Body of pancreas (tissue), 4 donors: ENCODE results near the gene KIAA1191. TPM values are rescaled to one million over a fixed set of nuclear protein-coding genes. Genes with fewer than 3 reads are reported as not detected.

ENCODE experiments used
- ATAC-seq: fragments of 150-250 bp; one replicate; pipeline ENCODE4 v1.9.1; 2016
- DNase-seq, 4 donors: peaks; one replicate each; pipeline ENCODE4 v3.0.0-alpha.2; 2019
- H3K27ac ChIP-seq, 4 donors: fragments of 200-600 bp; sonication (generic); 1 replicate in 3 of 4; 2 replicates in 1 of 4; pipeline versions ENCODE4 v1.5.1 to v1.6.1; 2016 to 2019; ENCODE audit warnings: mild to moderate bottlenecking in 1 of 4, mixed read lengths in 1 of 4, moderate library complexity in 1 of 4
- H3K27me3 ChIP-seq, 2 donors: fragments of 200-600 bp; sonication (generic); one replicate each; pipeline ENCODE4 v1.6.0; 2016; ENCODE audit warnings: mild to moderate bottlenecking in 1 of 2
- H3K36me3 ChIP-seq, 2 donors: fragments of 200-600 bp; sonication (generic); replicated peaks in 1 of 2; 2 replicates each; pipeline ENCODE4 v1.5.1; 2016; ENCODE audit warnings: low read depth in 2 of 2; ENCODE audit not compliant: insufficient read depth in 1 of 2
- H3K4me1 ChIP-seq: fragments of 200-600 bp; sonication (generic); one replicate; pipeline ENCODE4 v1.6.0; 2016
- H3K4me3 ChIP-seq, 2 donors: fragments of 200-600 bp; sonication (generic); 1 replicate in 1 of 2; 2 replicates in 1 of 2; pipeline ENCODE4 v1.5.1; 2016 to 2019
- H3K9me3 ChIP-seq, 3 donors: fragments of 200-600 bp; sonication (generic); 1 replicate in 2 of 3; 2 replicates in 1 of 3; pipeline ENCODE4 v1.5.1; 2016
- CTCF ChIP-seq, 7 experiments: fragments of 450-650 bp in 4 of 7; fragments of 200-600 bp in 3 of 7; sonication (generic) in 3 of 7; IDR thresholded peaks; one replicate each; pipeline ENCODE4 v1.5.1; 2016 to 2019; ENCODE audit warnings: antibody characterized with exemption in 7 of 7
- POLR2A ChIP-seq, 3 donors: fragments of 450-650 bp; IDR thresholded peaks; one replicate each; pipeline ENCODE4 v1.6.1; 2016; ENCODE audit warnings: antibody characterized with exemption in 3 of 3, mild to moderate bottlenecking in 2 of 3
- WGBS, 2 donors: methylation state at CpG; one replicate each; pipeline ENCODE4 v1.1.5; 2017; 5-methylcytosine and 5-hydroxymethylcytosine counted together
- intact Hi-C: fragments of 100-400 bp; cut with DNase I; formaldehyde crosslinking; loops from one replicate; pipeline ENCODE4 v1.15.1; 2023
- total RNA-seq, 2 donors: library from RNA; depleted of rRNA; stranded (reverse); fragments of >200 nt; gene quantifications; one replicate each; pipeline ENCODE4 v1.1.0, GENCODE V29; 2016

The KIAA1191 gene
- total RNA-seq, 2 donors from 2014 or later: 56.0 to 110 TPM

GRCh38 chr5:176341325-176342157 lies 20.0 kb downstream of the KIAA1191 start:
- Histone ChIP-seq H3K4me1 (no peaks in the 10 kb centered on the region), H3K27ac (no peak overlapping the region), H3K9me3 (no peaks in the 10 kb centered on the region), H3K4me3 (no peak overlapping the region), H3K27me3 (no peaks in the 10 kb centered on the region), H3K36me3 (peaks cover 5 to 11% of the 10 kb centered on the region in 2 donors)
- intact Hi-C loops: no loop called here
- DNase-seq (no peak), ATAC-seq (no peak)
- WGBS, 2 donors: 66 to 68% methylated on average over 2 of the region's 2 CpGs
- TF ChIP-seq POLR2A (IDR thresholded peaks at IDR 0.05) (no peak), CTCF (IDR thresholded peaks at IDR 0.05) (no peak)

GRCh38 chr5:176339304-176339703 lies 22.3 kb downstream of the KIAA1191 start:
- Histone ChIP-seq H3K9me3 (no peaks in the 10 kb centered on the region), H3K27ac (no peak overlapping the region), H3K36me3 (peaks cover 0 to 2% of the 10 kb centered on the region in 2 donors), H3K4me1 (no peaks in the 10 kb centered on the region), H3K27me3 (no peaks in the 10 kb centered on the region), H3K4me3 (no peak overlapping the region)
- WGBS, 2 donors: 64 to 74% methylated on average over 5 of the region's 5 CpGs
- intact Hi-C loops: no loop called here
- TF ChIP-seq POLR2A (IDR thresholded peaks at IDR 0.05) (no peak), CTCF (IDR thresholded peaks at IDR 0.05) (no peak)
- no peak for ATAC-seq
- no peak for DNase-seq

GRCh38 chr5:176337913-176338312 lies 23.7 kb downstream of the KIAA1191 start:
- ATAC-seq: no peak
- TF ChIP-seq POLR2A (IDR thresholded peaks at IDR 0.05): no peak
- TF ChIP-seq CTCF (IDR thresholded peaks at IDR 0.05): no peak

GRCh38 chr5:176334031-176334770 lies 27.4 kb downstream of the KIAA1191 start:
- TF ChIP-seq POLR2A (IDR thresholded peaks at IDR 0.05): no peak
- TF ChIP-seq CTCF (IDR thresholded peaks at IDR 0.05): no peak

More at GRCh38 chr5:176337913-176338312, 23.7 kb downstream of the KIAA1191 start:
- Histone ChIP-seq H3K4me1 (no peaks in the 10 kb centered on the region), H3K27me3 (no peaks in the 10 kb centered on the region), H3K4me3 (no peak overlapping the region), H3K36me3 (peaks cover 0 to 2% of the 10 kb centered on the region in 2 donors), H3K27ac (no peak overlapping the region), H3K9me3 (no peaks in the 10 kb centered on the region)
- DNase-seq: no peak
- intact Hi-C loops: no loop called here
- WGBS, 2 donors: 64 to 81% methylated on average over 1 of the region's 1 CpG

More at GRCh38 chr5:176334031-176334770, 27.4 kb downstream of the KIAA1191 start:
- Histone ChIP-seq H3K27ac (no peak overlapping the region), H3K4me3 (no peak overlapping the region), H3K4me1 (no peaks in the 10 kb centered on the region), H3K9me3 (no peaks in the 10 kb centered on the region), H3K36me3 (peaks cover 0 to 2% of the 10 kb centered on the region in 2 donors), H3K27me3 (no peaks in the 10 kb centered on the region)
- intact Hi-C loops: no loop called here
- ATAC-seq (no peak), DNase-seq (no peak)
